ENCODE data around the gene LRFN2. TPM values are rescaled to one million over a fixed set of nuclear protein-coding genes. Genes with fewer than 3 reads are reported as not detected.

The LRFN2 gene
- total and polyA plus RNA-seq, 2 donors from 2014 or later = not detected

DNA sequence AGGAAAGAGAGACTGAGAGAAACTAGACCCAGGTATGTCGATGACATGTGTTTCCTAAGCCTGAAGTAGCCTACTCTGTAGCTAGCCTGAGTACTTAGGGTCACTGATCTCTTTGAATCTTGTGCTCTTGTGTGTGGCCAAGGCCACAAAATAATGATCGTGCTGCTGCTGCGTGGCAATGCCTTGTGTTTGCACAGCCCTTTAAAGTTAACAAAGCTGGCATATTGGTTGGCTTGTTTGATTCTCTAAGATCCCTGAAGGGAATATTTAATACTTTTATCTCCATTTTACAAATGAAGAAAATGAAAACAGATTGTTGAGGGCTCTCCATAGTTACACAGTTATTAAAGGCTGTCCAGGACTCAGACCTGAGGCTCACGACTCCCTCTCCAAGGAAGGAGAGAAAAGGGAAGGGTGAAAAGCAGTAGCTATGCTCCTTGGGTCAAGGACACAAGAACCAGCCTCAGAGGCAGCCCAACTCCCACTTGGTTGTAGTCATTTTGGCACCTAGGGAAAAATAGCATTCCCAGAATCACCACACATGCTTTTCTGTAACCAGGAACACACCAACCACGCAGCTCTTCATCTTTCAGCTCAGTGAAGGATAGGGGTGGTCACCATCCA, 130.7 kb downstream of the LRFN2 start:
- H3K36me3 ChIP-seq (ENCODE audit: control insufficient read depth in 2 of 3, insufficient read depth in 3 of 3, low read length in 3 of 3) = no peaks in the 10 kb centered on the region
- no peaks in the 10 kb centered on the region for H3K27me3 ChIP-seq (ENCODE audit: control insufficient read depth, insufficient read depth, low read length)
- no peak for DNase-seq
- intact Hi-C loops (cut with DNase I) = no loop called here
- no peak overlapping the region for H3K27ac ChIP-seq (ENCODE audit: low read depth in 2 of 2, low read length in 2 of 2)
- H3K4me1 ChIP-seq (ENCODE audit: control insufficient read depth in 2 of 3, insufficient read depth in 2 of 3, low read depth in 1 of 3, low read length in 3 of 3) = no peaks in the 10 kb centered on the region
- H3K4me3 ChIP-seq (ENCODE audit: low read length in 3 of 3) = no peak overlapping the region
- no peaks in the 10 kb centered on the region for H3K9me3 ChIP-seq (ENCODE audit: control insufficient read depth in 2 of 3, insufficient read depth in 1 of 3, low read length in 3 of 3)
- no peak for FAIRE-seq
- TF ChIP-seq, protein P1, sequence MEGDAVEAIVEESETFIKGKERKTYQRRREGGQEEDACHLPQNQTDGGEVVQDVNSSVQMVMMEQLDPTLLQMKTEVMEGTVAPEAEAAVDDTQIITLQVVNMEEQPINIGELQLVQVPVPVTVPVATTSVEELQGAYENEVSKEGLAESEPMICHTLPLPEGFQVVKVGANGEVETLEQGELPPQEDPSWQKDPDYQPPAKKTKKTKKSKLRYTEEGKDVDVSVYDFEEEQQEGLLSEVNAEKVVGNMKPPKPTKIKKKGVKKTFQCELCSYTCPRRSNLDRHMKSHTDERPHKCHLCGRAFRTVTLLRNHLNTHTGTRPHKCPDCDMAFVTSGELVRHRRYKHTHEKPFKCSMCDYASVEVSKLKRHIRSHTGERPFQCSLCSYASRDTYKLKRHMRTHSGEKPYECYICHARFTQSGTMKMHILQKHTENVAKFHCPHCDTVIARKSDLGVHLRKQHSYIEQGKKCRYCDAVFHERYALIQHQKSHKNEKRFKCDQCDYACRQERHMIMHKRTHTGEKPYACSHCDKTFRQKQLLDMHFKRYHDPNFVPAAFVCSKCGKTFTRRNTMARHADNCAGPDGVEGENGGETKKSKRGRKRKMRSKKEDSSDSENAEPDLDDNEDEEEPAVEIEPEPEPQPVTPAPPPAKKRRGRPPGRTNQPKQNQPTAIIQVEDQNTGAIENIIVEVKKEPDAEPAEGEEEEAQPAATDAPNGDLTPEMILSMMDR (IDR thresholded peaks at IDR 0.05; ENCODE audit: borderline replicate concordance, extremely low read depth, insufficient read depth) = no peak
- no peak overlapping the region for H3K9ac ChIP-seq (ENCODE audit: low read length in 3 of 3)

GRCh38 chr6:40455686-40456389, 131.3 kb downstream of the LRFN2 start:
- Histone ChIP-seq H3K4me3 (ENCODE audit: low read length in 3 of 3) (no peak overlapping the region), H3K9me3 (ENCODE audit: control insufficient read depth in 2 of 3, insufficient read depth in 1 of 3, low read length in 3 of 3) (no peaks in the 10 kb centered on the region), H3K27me3 (ENCODE audit: control insufficient read depth, insufficient read depth, low read length) (no peaks in the 10 kb centered on the region), H3K9ac (ENCODE audit: low read length in 3 of 3) (no peak overlapping the region), H3K36me3 (ENCODE audit: control insufficient read depth in 2 of 3, insufficient read depth in 3 of 3, low read length in 3 of 3) (no peaks in the 10 kb centered on the region), H3K27ac (ENCODE audit: low read depth in 2 of 2, low read length in 2 of 2) (no peak overlapping the region), H3K4me1 (ENCODE audit: control insufficient read depth in 2 of 3, insufficient read depth in 2 of 3, low read depth in 1 of 3, low read length in 3 of 3) (no peaks in the 10 kb centered on the region)
- FAIRE-seq (no peak), DNase-seq (no peak)
- TF ChIP-seq, protein P1 (IDR thresholded peaks at IDR 0.05; ENCODE audit: borderline replicate concordance, extremely low read depth, insufficient read depth) = no peak
- intact Hi-C loops (cut with DNase I) = no loop called here

- no peak overlapping the region for H3K9ac ChIP-seq (ENCODE audit: low read length in 3 of 3)
- no peaks in the 10 kb centered on the region for H3K4me1 ChIP-seq (ENCODE audit: control insufficient read depth in 2 of 3, insufficient read depth in 2 of 3, low read depth in 1 of 3, low read length in 3 of 3)
- H3K9me3 ChIP-seq (ENCODE audit: control insufficient read depth in 2 of 3, insufficient read depth in 1 of 3, low read length in 3 of 3) = no peaks in the 10 kb centered on the region
- intact Hi-C loops (cut with DNase I) = no loop called here
- no peak overlapping the region for H3K27ac ChIP-seq (ENCODE audit: low read depth in 2 of 2, low read length in 2 of 2)
- DNase-seq = no peak
- H3K27me3 ChIP-seq (ENCODE audit: control insufficient read depth, insufficient read depth, low read length) = no peaks in the 10 kb centered on the region
- TF ChIP-seq, protein P1 (IDR thresholded peaks at IDR 0.05; ENCODE audit: borderline replicate concordance, extremely low read depth, insufficient read depth) = no peak
- no peak overlapping the region for H3K4me3 ChIP-seq (ENCODE audit: low read length in 3 of 3)
- no peaks in the 10 kb centered on the region for H3K36me3 ChIP-seq (ENCODE audit: control insufficient read depth in 2 of 3, insufficient read depth in 3 of 3, low read length in 3 of 3)
- no peak for FAIRE-seq
Measured at GRCh38 chr6:40450483-40450882, 136.7 kb downstream of the LRFN2 start.

Data from kidney (tissue), 14 donors.